DOHH2 (cell line): ENCODE data around the gene MRGPRD.

Experiments used
- CTCF ChIP-seq: fragments of 200-600 bp; sonication (generic); IDR thresholded peaks from one replicate; pipeline ENCODE4 v1.5.1; 2014; ENCODE audit warnings: antibody characterized with exemption, mild to moderate bottlenecking, low read depth, low read length; ENCODE audit not compliant: poor library complexity, severe bottlenecking
- EZH2phosphoT487 ChIP-seq: fragments of 200-600 bp; sonication (generic); IDR thresholded peaks from 2 replicates; pipeline ENCODE4 v1.6.1; 2017; ENCODE audit warnings: borderline replicate concordance, mild to moderate bottlenecking, antibody characterized with exemption, low read length, moderate library complexity, mixed read lengths

GRCh38 chr11:68959465-68960293 is 21.1 kb downstream of the MRGPRD start:
- TF ChIP-seq CTCF (no peak), EZH2phosphoT487 (no peak)
